Stomach (tissue), 9 donors: ENCODE data around the gene FOXF2. TPM values are rescaled to one million over a fixed set of nuclear protein-coding genes. Genes with fewer than 3 reads are reported as not detected.

Source experiments
- DNase-seq, 2 donors: peaks; one replicate each; pipeline versions ENCODE4 v3.0.0 to v3.0.0-alpha.2; 2013 to 2019
- H3K27ac ChIP-seq, 5 donors: fragments of 200-600 bp in 4 of 5; sonication (generic) in 4 of 5; one replicate each; pipeline ENCODE4 v1.5.1; 2013 to 2019; ENCODE audit warnings: mild to moderate bottlenecking in 1 of 5, moderate library complexity in 1 of 5
- H3K27me3 ChIP-seq, 3 donors: fragments of 200-600 bp; sonication (generic); one replicate each; pipeline ENCODE4 v1.5.1; 2017 to 2019; ENCODE audit warnings: mixed run types in 1 of 3
- H3K36me3 ChIP-seq, 4 donors: fragments of 200-600 bp; sonication (generic); 1 replicate in 3 of 4; 2 replicates in 1 of 4; pipeline ENCODE4 v1.5.1; 2016 to 2019
- H3K4me1 ChIP-seq, 4 donors: fragments of 200-600 bp; sonication (generic); one replicate each; pipeline ENCODE4 v1.5.1; 2016 to 2019
- H3K4me3 ChIP-seq, 4 donors: fragments of 200-600 bp; sonication (generic) in 3 of 4; one replicate each; pipeline ENCODE4 v1.5.1; 2016 to 2019; ENCODE audit warnings: mild to moderate bottlenecking in 1 of 4
- H3K9me3 ChIP-seq, 4 donors: fragments of 200-600 bp; sonication (generic); one replicate each; pipeline ENCODE4 v1.5.1; 2016 to 2019
- CTCF ChIP-seq, 7 experiments: fragments of 450-650 bp in 4 of 7; fragments of 200-600 bp in 3 of 7; sonication (generic) in 3 of 7; IDR thresholded peaks; one replicate each; pipeline ENCODE4 v1.5.1; 2016 to 2019; ENCODE audit warnings: antibody characterized with exemption in 7 of 7, control low read depth in 2 of 7, mild to moderate bottlenecking in 1 of 7
- EP300 ChIP-seq: sonication (generic); formaldehyde crosslinking; IDR thresholded peaks from one replicate; pipeline ENCODE4 v1.6.1; 2017; ENCODE audit warnings: antibody characterized with exemption
- POLR2A ChIP-seq, 4 donors: fragments of 450-650 bp; IDR thresholded peaks; one replicate each; pipeline ENCODE4 v1.6.1; 2016; ENCODE audit warnings: antibody characterized with exemption in 4 of 4, control low read depth in 2 of 4, mild to moderate bottlenecking in 1 of 4, moderate library complexity in 1 of 4
- POLR2AphosphoS5 ChIP-seq, 3 donors: sonication (generic); formaldehyde crosslinking; IDR thresholded peaks; one replicate each; pipeline ENCODE4 v1.6.1; 2016; ENCODE audit warnings: antibody characterized with exemption in 3 of 3
- WGBS, 5 donors: extraction: QIAGEN DNeasy Blood & Tissue Kit in 3 of 5; methylation state at CpG; one replicate each; pipeline versions ENCODE4 v1.1.5 to v1.1.7; 2013 to 2018; 5-methylcytosine and 5-hydroxymethylcytosine counted together
- intact Hi-C: fragments of 100-400 bp; cut with DNase I; formaldehyde crosslinking; loops from one replicate; pipeline ENCODE4 v1.15.1; 2023; ENCODE audit warnings: low total_unique reads
- polyA plus RNA-seq, 3 donors: library from polyadenylated mRNA; stranded (reverse); fragments of 200-250 nt; gene quantifications; one replicate each; pipeline ENCODE4 v1.2.3, GENCODE V29; 2013
- total RNA-seq, 5 donors: library from RNA; depleted of rRNA; stranded (reverse); fragments of >200 nt; gene quantifications; one replicate each; pipeline versions ENCODE4 v1.1.0 to v1.2.3, GENCODE V29; 2014 to 2016
- donor health status: healthy with polysubstance abuse.
- donor health status: Bipolar disorder and iron deficiency.
- donor health status: healthy.

The FOXF2 gene
- total and polyA plus RNA-seq, 8 donors = 9.6 to 104 (median 19.2) TPM

- no peak overlapping the region for H3K27ac ChIP-seq
- peaks cover 53 to 100% (median 92%) of the 10 kb centered on the region in 3 donors for H3K27me3 ChIP-seq
- peaks cover 47 to 71% (median 66%) of the 10 kb centered on the region in 4 donors for H3K4me1 ChIP-seq
- peak overlapping the region in 1 of 4 donors; percentile 13 for H3K4me3 ChIP-seq
- DNase-seq = no peak
- intact Hi-C loops = loop anchor here (10.0 kb wide), 1 partner anchor 665 kb away; no protein-coding TSS in a partner anchor
- no peaks in the 10 kb centered on the region for H3K9me3 ChIP-seq
- TF ChIP-seq POLR2A (IDR thresholded peaks at IDR 0.05) (no peak), POLR2AphosphoS5 (IDR thresholded peaks at IDR 0.05) (no peak), CTCF (IDR thresholded peaks at IDR 0.05) (no peak), EP300 (no peak)
- WGBS, 5 donors = 18 to 34% (median 19%) methylated on average over 5 to 6 of the region's 6 CpGs
- no peaks in the 10 kb centered on the region for H3K36me3 ChIP-seq
Observed at GRCh38 chr6:1379788-1380147, 9.6 kb upstream of the FOXF2 start.

GRCh38 chr6:1380625-1381427, 8.6 kb upstream of the FOXF2 start:
- peaks cover 57 to 100% (median 96%) of the 10 kb centered on the region in 3 donors for H3K27me3 ChIP-seq
- H3K36me3 ChIP-seq = no peaks in the 10 kb centered on the region
- peak overlapping the region in 2 of 5 donors; percentile 83 to 90 for H3K27ac ChIP-seq
- peak in 1 of 2 donors; percentile 19 for DNase-seq
- H3K9me3 ChIP-seq = no peaks in the 10 kb centered on the region
- WGBS, 5 donors = 18 to 26% (median 20%) methylated on average over 20 of the region's 20 CpGs
- H3K4me3 ChIP-seq = peak overlapping the region in 3 of 4 donors; percentile 43 to 50 (median 44)
- peaks cover 49 to 81% (median 70%) of the 10 kb centered on the region in 4 donors for H3K4me1 ChIP-seq
- TF ChIP-seq POLR2A (IDR thresholded peaks at IDR 0.05) = no peak
- no peak for TF ChIP-seq POLR2AphosphoS5 (IDR thresholded peaks at IDR 0.05)
- no peak for TF ChIP-seq CTCF (IDR thresholded peaks at IDR 0.05)
- no peak for TF ChIP-seq EP300
- intact Hi-C loops = loop anchor here (10.0 kb wide), 1 partner anchor 666 kb away; no protein-coding TSS in a partner anchor

DNA sequence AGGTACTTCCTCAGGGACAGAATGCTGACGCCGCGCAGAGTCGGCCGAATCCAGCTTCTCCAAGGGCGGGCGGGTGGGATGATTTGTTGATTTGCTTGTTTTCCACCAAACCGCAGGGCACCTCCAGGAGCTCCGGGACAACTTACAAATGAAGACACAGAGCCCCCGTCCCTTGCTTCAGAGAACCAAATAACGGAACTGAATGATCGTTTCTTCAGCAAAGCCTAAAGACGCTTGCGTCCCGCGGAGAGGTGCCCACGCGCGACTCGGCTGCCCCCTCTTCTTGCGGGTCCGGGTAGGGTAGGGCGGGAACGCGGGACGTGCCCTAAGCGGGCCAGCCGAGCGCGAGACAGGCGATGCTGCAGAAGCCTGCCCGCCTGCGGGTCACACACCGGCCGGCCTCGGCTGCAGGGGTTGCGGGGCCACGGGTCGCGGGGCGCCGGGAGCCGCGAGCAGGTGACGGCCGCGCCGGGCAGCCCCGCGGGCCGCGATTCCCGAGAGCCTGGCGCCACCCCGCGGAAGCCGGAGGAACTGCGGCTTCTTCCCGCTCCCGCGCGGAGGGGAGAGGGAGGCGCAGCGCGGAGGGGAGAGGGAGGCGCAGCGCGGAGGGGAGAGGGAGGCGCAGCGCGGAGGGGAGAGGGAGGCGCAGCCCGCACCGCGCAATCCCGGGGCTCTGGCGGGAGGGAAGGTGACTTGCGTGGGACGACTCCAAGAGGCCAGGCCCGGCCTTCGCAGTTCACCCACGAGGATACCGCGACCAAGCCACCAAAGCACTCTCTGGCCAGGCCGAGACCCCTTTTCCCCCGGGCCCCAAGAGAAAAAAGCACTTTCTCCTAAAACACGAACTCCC, 7.7 kb upstream of the FOXF2 start:
- intact Hi-C loops = loop anchor here (10.0 kb wide), 1 partner anchor 667 kb away; no protein-coding TSS in a partner anchor
- peak; percentile 69 to 86 for DNase-seq
- H3K4me3 ChIP-seq = peak overlapping the region; percentile 43 to 50 (median 44)

More for the DNA sequence above, 7.7 kb upstream of the FOXF2 start:
- Histone ChIP-seq H3K27me3 (peaks cover 57 to 100% (median 99%) of the 10 kb centered on the region in 3 donors), H3K36me3 (no peaks in the 10 kb centered on the region), H3K9me3 (no peaks in the 10 kb centered on the region), H3K4me1 (peaks cover 51 to 88% (median 70%) of the 10 kb centered on the region in 4 donors), H3K27ac (peak overlapping the region; percentile 69 to 90 (median 83))
- TF ChIP-seq CTCF (IDR thresholded peaks at IDR 0.05) = peak in 5 of 7 experiments; percentile 47 to 96 (median 82)
- TF ChIP-seq POLR2AphosphoS5 (IDR thresholded peaks at IDR 0.05) = peak in 1 of 3 donors; percentile 43
- no peak for TF ChIP-seq POLR2A (IDR thresholded peaks at IDR 0.05)
- WGBS, 5 donors = 1 to 2% (median 1%) methylated on average over 21 to 83 of the region's 87 CpGs
